ENCODE measurements around the gene TUBA8. TPM values are rescaled to one million over a fixed set of nuclear protein-coding genes. Genes with fewer than 3 reads are reported as not detected.
"Not testable (repeated sequence)": the region's sequence is repeated elsewhere in the genome, so short reads cannot be mapped to it uniquely, and the experiment has no call there.

The TUBA8 gene
- total RNA-seq, 2 donors from 2014 or later, result 1.1 to 1.6 TPM

- Mint-ChIP-seq H3K27ac (no peak overlapping the region), H3K36me3 (peaks cover 5 to 17% of the 10 kb centered on the region in 2 donors), H3K9me3 (no peaks in the 10 kb centered on the region)
- DNase-seq (ENCODE audit: low spot score in 2 of 2), result no peak
- ATAC-seq, result no peak
These were observed 1.8 kb downstream of the TUBA8 start for GRCh38 chr22:18112440-18112839.

- ATAC-seq, result peak in 1 of 2 donors; percentile 11
- Mint-ChIP-seq H3K27ac (no peak overlapping the region), H3K36me3 (peaks cover 5 to 8% of the 10 kb centered on the region in 2 donors), H3K9me3 (no peaks in the 10 kb centered on the region)
- DNase-seq (ENCODE audit: low spot score in 2 of 2), result no peak
These were observed 3.2 kb downstream of the TUBA8 start for GRCh38 chr22:18113680-18114394.

- no peak for DNase-seq (ENCODE audit: low spot score in 2 of 2)
- Mint-ChIP-seq H3K27ac (no peak overlapping the region), H3K9me3 (no peaks in the 10 kb centered on the region), H3K36me3 (peaks cover 2 to 5% of the 10 kb centered on the region in 2 donors)
- ATAC-seq, result no peak
These were observed 3.9 kb downstream of the TUBA8 start for GRCh38 chr22:18114495-18114894.

GRCh38 chr22:18114976-18115652 lies 4.5 kb downstream of the TUBA8 start:
- H3K36me3 Mint-ChIP-seq, result no peaks in the 10 kb centered on the region
- H3K9me3 Mint-ChIP-seq, result no peaks in the 10 kb centered on the region
- DNase-seq (ENCODE audit: low spot score in 2 of 2), result no peak

GRCh38 chr22:18115906-18116371 lies 5.3 kb downstream of the TUBA8 start:
- no peak overlapping the region for H3K27ac Mint-ChIP-seq
- no peaks in the 10 kb centered on the region for H3K9me3 Mint-ChIP-seq

More at GRCh38 chr22:18114976-18115652, 4.5 kb downstream of the TUBA8 start:
- no peak overlapping the region for H3K27ac Mint-ChIP-seq
- no peak for ATAC-seq

GRCh38 chr22:18116634-18117033 lies 6.0 kb downstream of the TUBA8 start:
- Mint-ChIP-seq H3K9me3 (no peaks in the 10 kb centered on the region), H3K27ac (no peak overlapping the region), H3K36me3 (no peaks in the 10 kb centered on the region)
- no peak for DNase-seq (ENCODE audit: low spot score in 2 of 2)
- ATAC-seq, result no peak

More at GRCh38 chr22:18115906-18116371, 5.3 kb downstream of the TUBA8 start:
- H3K36me3 Mint-ChIP-seq, result no peaks in the 10 kb centered on the region
- DNase-seq (ENCODE audit: low spot score in 2 of 2) (no peak), ATAC-seq (no peak)

- DNase-seq (ENCODE audit: low spot score in 2 of 2) (no peak), ATAC-seq (no peak)
- Mint-ChIP-seq H3K36me3 (no peaks in the 10 kb centered on the region), H3K27ac (no peak overlapping the region), H3K9me3 (no peaks in the 10 kb centered on the region)
These were observed 7.8 kb downstream of the TUBA8 start for GRCh38 chr22:18118345-18118915.

- Mint-ChIP-seq H3K36me3 (no peaks in the 10 kb centered on the region), H3K9me3 (no peaks in the 10 kb centered on the region), H3K27ac (no peak overlapping the region)
- ATAC-seq (peak in 1 of 2 donors; percentile 28), DNase-seq (ENCODE audit: low spot score in 2 of 2) (peak in 1 of 2 donors; percentile 34)
These were observed 9.0 kb downstream of the TUBA8 start for GRCh38 chr22:18119409-18120110.

GRCh38 chr22:18120857-18121256 lies 10.2 kb downstream of the TUBA8 start:
- no peak overlapping the region for H3K27ac Mint-ChIP-seq
- no peak for DNase-seq (ENCODE audit: low spot score in 2 of 2)
- ATAC-seq, result no peak
- no peaks in the 10 kb centered on the region for H3K9me3 Mint-ChIP-seq
- H3K36me3 Mint-ChIP-seq, result no peaks in the 10 kb centered on the region

GRCh38 chr22:18121506-18121905 lies 10.9 kb downstream of the TUBA8 start:
- H3K36me3 Mint-ChIP-seq, result peaks cover 0 to under 1% of the 10 kb centered on the region in 2 donors
- no peaks in the 10 kb centered on the region for H3K9me3 Mint-ChIP-seq
- ATAC-seq (no peak), DNase-seq (ENCODE audit: low spot score in 2 of 2) (no peak)
- no peak overlapping the region for H3K27ac Mint-ChIP-seq

- ATAC-seq, result no peak
- Mint-ChIP-seq H3K36me3 (peaks cover 0 to 6% of the 10 kb centered on the region in 2 donors), H3K27ac (no peak overlapping the region), H3K9me3 (no peaks in the 10 kb centered on the region)
- no peak for DNase-seq (ENCODE audit: low spot score in 2 of 2)
These were observed 11.4 kb downstream of the TUBA8 start for GRCh38 chr22:18121954-18122554.

GRCh38 chr22:18123476-18124025 lies 12.9 kb downstream of the TUBA8 start:
- not testable (repeated sequence) for ATAC-seq; H3K27ac Mint-ChIP-seq; H3K9me3 Mint-ChIP-seq; H3K36me3 Mint-ChIP-seq; DNase-seq (ENCODE audit: low spot score in 2 of 2)

GRCh38 chr22:18126606-18127005 lies 16.0 kb downstream of the TUBA8 start:
- H3K36me3 Mint-ChIP-seq, result peaks cover 0 to 6% of the 10 kb centered on the region in 2 donors
- ATAC-seq (no peak), DNase-seq (ENCODE audit: low spot score in 2 of 2) (peak in 1 of 2 donors; percentile 31)
- H3K9me3 Mint-ChIP-seq, result no peaks in the 10 kb centered on the region
- peak overlapping the region in 1 of 2 donors; percentile 30 for H3K27ac Mint-ChIP-seq

GRCh38 chr22:18130018-18130417 lies 19.4 kb downstream of the TUBA8 start:
- DNase-seq (ENCODE audit: low spot score in 2 of 2), result no peak
- peak overlapping the region in 1 of 2 donors; percentile 76 for H3K27ac Mint-ChIP-seq
- peaks cover 0 to 6% of the 10 kb centered on the region in 2 donors for H3K36me3 Mint-ChIP-seq
- no peak for ATAC-seq
- H3K9me3 Mint-ChIP-seq, result no peaks in the 10 kb centered on the region

- no peak for ATAC-seq
- peak overlapping the region; percentile 45 to 57 for H3K27ac Mint-ChIP-seq
- no peaks in the 10 kb centered on the region for H3K9me3 Mint-ChIP-seq
- DNase-seq (ENCODE audit: low spot score in 2 of 2), result peak in 1 of 2 donors; percentile 21
- H3K36me3 Mint-ChIP-seq, result peaks cover 0 to 6% of the 10 kb centered on the region in 2 donors
These were observed 20.3 kb downstream of the TUBA8 start for GRCh38 chr22:18130699-18131429.
